ENCODE data around the gene KYNU. TPM values are rescaled to one million over a fixed set of nuclear protein-coding genes. Genes with fewer than 3 reads are reported as not detected.
A peak's percentile ranks its signal among the peaks of the same experiment; 100 is the strongest.

KYNU gene
- total RNA-seq, 1 experiment from 2014 or later = 0.31 TPM

GRCh38 chr2:142915502-142915901, 38.0 kb downstream of the KYNU start:
- no peak overlapping the region for H3K4me3 ChIP-seq (ENCODE audit: insufficient read depth, low read depth, low read length)
- H3K36me3 ChIP-seq (replicated peaks; ENCODE audit: control insufficient read depth, insufficient read depth, low read length) = no peaks in the 10 kb centered on the region; the same call in 1 of the 2 replicates
- no peak for DNase-seq
- no peaks in the 10 kb centered on the region for H3K27me3 ChIP-seq (ENCODE audit: control insufficient read depth, insufficient read depth, low read length)

DNA sequence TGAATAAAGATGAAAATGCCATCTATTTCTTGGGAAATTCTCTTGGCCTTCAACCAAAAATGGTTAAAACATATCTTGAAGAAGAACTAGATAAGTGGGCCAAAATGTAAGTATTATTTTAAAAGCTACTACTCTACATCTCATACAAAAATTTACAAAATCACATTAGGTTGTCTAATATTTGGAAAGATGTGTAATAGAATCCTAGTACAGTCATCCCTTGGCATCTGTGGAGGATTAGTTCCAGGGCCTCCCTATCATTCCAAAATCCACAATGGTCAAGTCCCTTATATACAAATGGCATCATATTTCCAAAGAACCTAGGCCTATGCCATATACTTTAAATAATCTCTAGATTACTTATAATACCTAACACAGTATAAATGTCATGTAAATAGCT, 41.2 kb downstream of the KYNU start:
- Histone ChIP-seq H3K27me3 (ENCODE audit: control insufficient read depth, insufficient read depth, low read length) (no peaks in the 10 kb centered on the region), H3K36me3 (replicated peaks; ENCODE audit: control insufficient read depth, insufficient read depth, low read length) (no peaks in the 10 kb centered on the region; the same call in 1 of the 2 replicates), H3K4me3 (ENCODE audit: insufficient read depth, low read depth, low read length) (no peak overlapping the region)
- no peak for DNase-seq

GRCh38 chr2:142920571-142920970, 43.1 kb downstream of the KYNU start:
- H3K36me3 ChIP-seq (replicated peaks; ENCODE audit: control insufficient read depth, insufficient read depth, low read length) = no peaks in the 10 kb centered on the region
- no peaks in the 10 kb centered on the region for H3K27me3 ChIP-seq (ENCODE audit: control insufficient read depth, insufficient read depth, low read length)
- H3K4me3 ChIP-seq (ENCODE audit: insufficient read depth, low read depth, low read length) = no peak overlapping the region
- DNase-seq = no peak

- Histone ChIP-seq H3K4me3 (ENCODE audit: insufficient read depth, low read depth, low read length) (no peak overlapping the region), H3K36me3 (replicated peaks; ENCODE audit: control insufficient read depth, insufficient read depth, low read length) (no peaks in the 10 kb centered on the region), H3K27me3 (ENCODE audit: control insufficient read depth, insufficient read depth, low read length) (no peaks in the 10 kb centered on the region)
- DNase-seq = no peak
These were observed 49.0 kb downstream of the KYNU start for GRCh38 chr2:142926445-142926844.

GRCh38 chr2:142930835-142931398, 53.5 kb downstream of the KYNU start:
- no peak overlapping the region for H3K4me3 ChIP-seq (ENCODE audit: insufficient read depth, low read depth, low read length)
- no peaks in the 10 kb centered on the region for H3K36me3 ChIP-seq (replicated peaks; ENCODE audit: control insufficient read depth, insufficient read depth, low read length)
- no peaks in the 10 kb centered on the region for H3K27me3 ChIP-seq (ENCODE audit: control insufficient read depth, insufficient read depth, low read length)
- no peak for DNase-seq

GRCh38 chr2:142933916-142934315, 56.5 kb downstream of the KYNU start:
- DNase-seq = no peak
- no peaks in the 10 kb centered on the region for H3K27me3 ChIP-seq (ENCODE audit: control insufficient read depth, insufficient read depth, low read length)
- no peaks in the 10 kb centered on the region for H3K36me3 ChIP-seq (replicated peaks; ENCODE audit: control insufficient read depth, insufficient read depth, low read length)
- H3K4me3 ChIP-seq (ENCODE audit: insufficient read depth, low read depth, low read length) = no peak overlapping the region

DNA sequence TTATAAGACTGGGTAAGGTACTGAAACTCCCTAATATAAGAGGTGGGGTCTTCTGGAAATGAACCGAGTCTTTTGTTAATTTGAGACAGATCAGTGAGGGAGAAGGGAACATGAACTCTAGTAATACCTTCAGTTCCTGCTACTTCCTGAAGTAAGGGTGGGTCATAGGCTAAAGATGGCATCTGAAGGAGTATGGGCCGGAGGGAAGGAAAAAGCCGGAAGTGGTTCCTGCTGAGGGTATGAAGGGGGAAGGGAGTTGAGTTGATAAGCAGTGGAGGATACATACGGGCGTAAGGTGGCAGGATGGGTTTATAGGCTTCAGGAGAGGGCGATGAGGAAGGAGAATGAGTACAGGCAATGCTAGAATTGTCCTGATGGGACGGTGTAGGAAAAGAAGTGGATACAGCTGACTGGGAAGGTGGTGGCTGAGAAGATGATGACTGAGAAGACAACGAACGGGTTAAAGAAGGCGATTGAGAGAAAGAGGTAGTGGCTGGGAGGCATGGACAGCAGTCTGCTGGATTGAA, 58.2 kb downstream of the KYNU start:
- no peak for DNase-seq
- Histone ChIP-seq H3K4me3 (ENCODE audit: insufficient read depth, low read depth, low read length) (no peak overlapping the region), H3K27me3 (ENCODE audit: control insufficient read depth, insufficient read depth, low read length) (no peaks in the 10 kb centered on the region), H3K36me3 (replicated peaks; ENCODE audit: control insufficient read depth, insufficient read depth, low read length) (no peaks in the 10 kb centered on the region)

- H3K4me3 ChIP-seq (ENCODE audit: insufficient read depth, low read depth, low read length) = no peak overlapping the region
- no peaks in the 10 kb centered on the region for H3K36me3 ChIP-seq (replicated peaks; ENCODE audit: control insufficient read depth, insufficient read depth, low read length)
- DNase-seq = no peak
- H3K27me3 ChIP-seq (ENCODE audit: control insufficient read depth, insufficient read depth, low read length) = no peaks in the 10 kb centered on the region
These were observed 59.2 kb downstream of the KYNU start for GRCh38 chr2:142936629-142937028.

DNA sequence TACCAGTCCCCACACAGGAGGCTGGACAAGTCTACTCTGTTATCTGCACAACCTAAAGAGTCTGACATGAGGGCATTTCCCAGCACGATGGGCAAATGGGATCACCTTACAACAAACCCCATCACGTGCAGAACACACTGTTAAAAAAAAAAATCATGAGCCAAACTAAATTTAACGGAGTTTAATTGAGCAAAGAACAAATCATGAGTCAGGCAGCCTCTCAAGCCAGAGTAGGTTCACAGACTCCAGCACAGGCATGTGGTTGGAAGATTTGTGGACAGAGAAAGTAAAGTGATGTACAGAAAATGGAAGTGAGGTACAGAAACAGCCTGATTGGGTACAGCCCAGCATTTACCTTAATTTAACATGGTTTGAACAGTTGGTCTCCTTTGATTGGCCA, 59.9 kb downstream of the KYNU start:
- no peak for DNase-seq
- Histone ChIP-seq H3K36me3 (replicated peaks; ENCODE audit: control insufficient read depth, insufficient read depth, low read length) (no peaks in the 10 kb centered on the region), H3K4me3 (ENCODE audit: insufficient read depth, low read depth, low read length) (no peak overlapping the region), H3K27me3 (ENCODE audit: control insufficient read depth, insufficient read depth, low read length) (no peaks in the 10 kb centered on the region)

GRCh38 chr2:142938240-142938639, 60.8 kb downstream of the KYNU start:
- Histone ChIP-seq H3K4me3 (ENCODE audit: insufficient read depth, low read depth, low read length) (no peak overlapping the region), H3K36me3 (replicated peaks; ENCODE audit: control insufficient read depth, insufficient read depth, low read length) (no peaks in the 10 kb centered on the region), H3K27me3 (ENCODE audit: control insufficient read depth, insufficient read depth, low read length) (no peaks in the 10 kb centered on the region)
- no peak for DNase-seq

DNA sequence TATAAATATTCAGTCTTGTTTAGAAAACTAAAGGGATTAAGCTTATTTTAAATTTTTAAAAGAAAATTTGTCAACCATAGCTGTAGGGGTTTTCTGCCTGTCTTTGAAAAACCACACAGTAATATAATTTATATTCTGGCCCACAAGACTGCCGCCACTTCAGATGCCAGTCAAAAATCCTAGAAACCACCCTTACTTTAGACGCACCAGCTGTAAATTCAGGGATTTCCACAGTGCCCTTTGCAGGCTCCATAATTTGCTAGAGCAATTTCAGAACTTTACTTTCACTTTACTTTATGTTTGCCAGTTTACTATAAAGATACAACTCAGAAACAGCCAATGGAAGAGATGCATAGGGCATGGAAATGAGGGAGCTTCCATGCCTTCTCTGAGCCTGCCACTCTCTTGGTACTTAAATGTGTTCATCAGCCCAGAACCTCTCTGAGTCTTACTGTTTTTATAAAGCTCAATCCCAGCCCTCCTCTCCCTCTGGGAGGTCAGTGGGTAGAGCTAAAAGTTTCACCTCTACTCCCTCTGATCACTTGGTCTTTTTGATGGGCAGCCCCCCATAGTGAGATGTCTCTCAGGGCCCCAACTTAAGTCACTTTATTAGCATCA, 63.3 kb downstream of the KYNU start:
- H3K27me3 ChIP-seq (ENCODE audit: control insufficient read depth, insufficient read depth, low read length) = no peaks in the 10 kb centered on the region
- H3K4me3 ChIP-seq (ENCODE audit: insufficient read depth, low read depth, low read length) = no peak overlapping the region
- no peaks in the 10 kb centered on the region for H3K36me3 ChIP-seq (replicated peaks; ENCODE audit: control insufficient read depth, insufficient read depth, low read length)
- DNase-seq = peak; percentile 5

GRCh38 chr2:142942690-142943089, 65.2 kb downstream of the KYNU start:
- no peak overlapping the region for H3K4me3 ChIP-seq (ENCODE audit: insufficient read depth, low read depth, low read length)
- no peak for DNase-seq
- no peaks in the 10 kb centered on the region for H3K36me3 ChIP-seq (replicated peaks; ENCODE audit: control insufficient read depth, insufficient read depth, low read length)
- H3K27me3 ChIP-seq (ENCODE audit: control insufficient read depth, insufficient read depth, low read length) = no peaks in the 10 kb centered on the region

DNA sequence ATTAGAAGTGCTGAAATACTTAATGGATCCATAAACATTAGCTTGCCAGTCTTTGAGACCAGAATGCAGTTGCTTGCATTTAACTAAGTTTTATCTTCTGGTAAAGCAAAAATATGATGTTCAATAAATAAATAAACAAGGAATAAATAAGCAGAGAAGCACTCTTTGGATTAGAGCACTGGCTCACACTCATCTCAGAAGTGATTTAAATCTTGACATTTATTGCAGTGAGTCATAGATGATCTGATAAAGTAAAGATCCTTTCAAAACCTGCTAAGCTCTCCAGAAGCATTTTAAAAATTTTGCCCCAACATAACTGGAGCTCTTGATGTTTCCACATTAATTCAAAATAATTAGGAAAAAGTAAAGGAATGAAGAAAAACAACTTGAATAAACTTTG, 66.8 kb downstream of the KYNU start:
- H3K36me3 ChIP-seq (replicated peaks; ENCODE audit: control insufficient read depth, insufficient read depth, low read length) = no peaks in the 10 kb centered on the region
- H3K4me3 ChIP-seq (ENCODE audit: insufficient read depth, low read depth, low read length) = no peak overlapping the region
- no peaks in the 10 kb centered on the region for H3K27me3 ChIP-seq (ENCODE audit: control insufficient read depth, insufficient read depth, low read length)
- no peak for DNase-seq

DNA sequence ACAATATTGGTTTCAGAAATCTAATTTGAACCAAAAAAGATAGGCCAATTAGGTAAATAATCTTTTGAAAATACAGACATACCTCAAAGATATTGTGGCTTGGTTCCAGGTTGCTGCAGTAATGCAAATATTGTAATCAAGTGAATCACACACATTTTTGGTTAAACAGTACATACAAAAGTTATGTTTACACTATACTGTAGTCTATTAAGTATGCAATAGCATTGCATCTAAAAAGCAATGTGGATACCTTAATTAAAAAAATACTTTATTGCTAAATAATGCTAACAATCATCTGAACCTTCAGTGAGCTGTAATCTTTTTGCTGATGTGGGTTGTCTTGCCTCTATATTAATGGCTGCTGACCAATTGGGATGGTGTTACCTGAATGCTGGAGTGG, 67.3 kb downstream of the KYNU start:
- H3K27me3 ChIP-seq (ENCODE audit: control insufficient read depth, insufficient read depth, low read length) = no peaks in the 10 kb centered on the region
- no peaks in the 10 kb centered on the region for H3K36me3 ChIP-seq (replicated peaks; ENCODE audit: control insufficient read depth, insufficient read depth, low read length)
- no peak overlapping the region for H3K4me3 ChIP-seq (ENCODE audit: insufficient read depth, low read depth, low read length)
- DNase-seq = no peak

DNA sequence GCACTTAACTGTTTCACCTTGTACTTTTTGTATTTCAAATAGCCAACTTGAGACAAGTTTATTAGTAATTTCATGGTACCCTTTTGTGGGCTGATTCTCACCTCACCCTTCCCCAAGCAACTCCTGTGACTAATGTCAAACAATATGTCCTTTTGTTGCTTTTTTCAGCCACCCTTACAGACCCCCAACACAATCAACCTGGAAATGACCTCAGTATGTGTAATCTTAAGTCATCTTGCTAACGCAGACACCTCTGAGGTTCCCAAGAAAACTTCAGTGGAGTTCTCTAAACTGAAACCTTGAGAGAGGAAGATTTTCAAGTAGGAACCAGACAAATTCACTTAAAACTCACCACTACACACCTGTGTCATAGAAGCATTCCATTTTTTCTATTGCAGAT, 69.5 kb downstream of the KYNU start:
- Histone ChIP-seq H3K4me3 (ENCODE audit: insufficient read depth, low read depth, low read length) (no peak overlapping the region), H3K36me3 (replicated peaks; ENCODE audit: control insufficient read depth, insufficient read depth, low read length) (no peaks in the 10 kb centered on the region), H3K27me3 (ENCODE audit: control insufficient read depth, insufficient read depth, low read length) (no peaks in the 10 kb centered on the region)
- DNase-seq = no peak
